Natural killer cell (primary cell): ENCODE results near the gene DRD2. TPM values are rescaled to one million over a fixed set of nuclear protein-coding genes. Genes with fewer than 3 reads are reported as not detected.

Experiments
- ATAC-seq, 3 donors: fragments of 150-1000 bp in 2 of 3; fragments of 200-7000 bp in 1 of 3; cut with Tn5 transposase; 1 replicate in 1 of 3; 2 replicates in 2 of 3; pipeline ENCODE4 v1.10.0; 2021; ENCODE audit warnings: mild to moderate bottlenecking in 2 of 3, moderate library complexity in 2 of 3
- DNase-seq, 2 donors: peaks; one replicate each; pipeline versions ENCODE4 v3.0.0 to v3.0.0-alpha.2; 2013 to 2021; ENCODE audit warnings: mixed read lengths in 1 of 2
- H3K27ac ChIP-seq: one replicate; pipeline ENCODE4 v1.5.1; 2013; ENCODE audit warnings: mild to moderate bottlenecking, low read length
- H3K27me3 ChIP-seq: one replicate; pipeline ENCODE4 v1.6.1; 2013; ENCODE audit warnings: low read length; ENCODE audit not compliant: control insufficient read depth, insufficient read depth
- H3K36me3 ChIP-seq: one replicate; pipeline ENCODE4 v1.6.1; 2013; ENCODE audit warnings: low read length; ENCODE audit not compliant: control insufficient read depth, insufficient read depth
- H3K4me1 ChIP-seq: one replicate; pipeline ENCODE4 v1.6.1; 2013; ENCODE audit warnings: low read length; ENCODE audit not compliant: control insufficient read depth, insufficient read depth
- H3K4me3 ChIP-seq: one replicate; pipeline ENCODE4 v1.5.1; 2013; ENCODE audit warnings: low read length
- H3K9me3 ChIP-seq: one replicate; pipeline ENCODE4 v1.6.1; 2013; ENCODE audit warnings: low read length; ENCODE audit not compliant: control insufficient read depth, insufficient read depth
- H3K27ac Mint-ChIP-seq, 2 donors: one replicate each; pipeline ENCODE4 v1.8.0; 2022; ENCODE audit warnings: mild to moderate bottlenecking in 2 of 2, mixed read lengths in 2 of 2, moderate library complexity in 1 of 2
- H3K27me3 Mint-ChIP-seq, 2 donors: one replicate each; pipeline ENCODE4 v1.8.0; 2022; ENCODE audit warnings: low read depth in 2 of 2, mixed read lengths in 2 of 2
- H3K36me3 Mint-ChIP-seq: one replicate; pipeline ENCODE4 v1.8.0; 2022; ENCODE audit warnings: mixed read lengths
- H3K4me1 Mint-ChIP-seq, 2 donors: one replicate each; pipeline ENCODE4 v1.8.0; 2022; ENCODE audit warnings: mixed read lengths in 2 of 2
- H3K4me3 Mint-ChIP-seq: one replicate; pipeline ENCODE4 v1.8.0; 2022; ENCODE audit warnings: mild to moderate bottlenecking, moderate library complexity, mixed read lengths
- H3K9me3 Mint-ChIP-seq, 2 donors: one replicate each; pipeline ENCODE4 v1.8.0; 2022; ENCODE audit warnings: mixed read lengths in 2 of 2
- WGBS: methylation state at CpG from one replicate; pipeline ENCODE4 v1.1.7; 2013; ENCODE audit warnings: missing lambda C conversion rate; ENCODE audit not compliant: insufficient coverage; 5-methylcytosine and 5-hydroxymethylcytosine counted together
- intact Hi-C: fragments of 100-400 bp; cut with micrococcal nuclease; formaldehyde crosslinking; loops from one replicate; pipeline ENCODE4 v1.14.2; 2022
- total RNA-seq, 4 donors: library from RNA; stranded (reverse); fragments of 120-200 nt in 1 of 4; gene quantifications; one replicate each; pipeline versions ENCODE4 v1.2.3 to v1.2.4, GENCODE V29; 2013 to 2022
- TF ChIP-seq, protein P1 (sequence below): fragments of 200-600 bp; IDR thresholded peaks from one replicate; pipeline ENCODE4 v1.8.0; 2022; ENCODE audit warnings: antibody characterized with exemption

The DRD2 gene
- total RNA-seq, 3 donors from 2014 or later (not counting 1 experiment from before 2014, with no cell fraction given), result not detected

GRCh38 chr11:113481672-113482071, 6.5 kb upstream of the DRD2 start:
- no peak overlapping the region for H3K4me3 ChIP-seq
- no peaks in the 10 kb centered on the region for H3K4me1 ChIP-seq
- no peaks in the 10 kb centered on the region for H3K36me3 ChIP-seq
- TF ChIP-seq, protein P1, sequence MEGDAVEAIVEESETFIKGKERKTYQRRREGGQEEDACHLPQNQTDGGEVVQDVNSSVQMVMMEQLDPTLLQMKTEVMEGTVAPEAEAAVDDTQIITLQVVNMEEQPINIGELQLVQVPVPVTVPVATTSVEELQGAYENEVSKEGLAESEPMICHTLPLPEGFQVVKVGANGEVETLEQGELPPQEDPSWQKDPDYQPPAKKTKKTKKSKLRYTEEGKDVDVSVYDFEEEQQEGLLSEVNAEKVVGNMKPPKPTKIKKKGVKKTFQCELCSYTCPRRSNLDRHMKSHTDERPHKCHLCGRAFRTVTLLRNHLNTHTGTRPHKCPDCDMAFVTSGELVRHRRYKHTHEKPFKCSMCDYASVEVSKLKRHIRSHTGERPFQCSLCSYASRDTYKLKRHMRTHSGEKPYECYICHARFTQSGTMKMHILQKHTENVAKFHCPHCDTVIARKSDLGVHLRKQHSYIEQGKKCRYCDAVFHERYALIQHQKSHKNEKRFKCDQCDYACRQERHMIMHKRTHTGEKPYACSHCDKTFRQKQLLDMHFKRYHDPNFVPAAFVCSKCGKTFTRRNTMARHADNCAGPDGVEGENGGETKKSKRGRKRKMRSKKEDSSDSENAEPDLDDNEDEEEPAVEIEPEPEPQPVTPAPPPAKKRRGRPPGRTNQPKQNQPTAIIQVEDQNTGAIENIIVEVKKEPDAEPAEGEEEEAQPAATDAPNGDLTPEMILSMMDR, result no peak
- no peak for DNase-seq
- Mint-ChIP-seq H3K27me3 (peaks cover 39 to 66% of the 10 kb centered on the region in 2 donors), H3K4me1 (no peaks in the 10 kb centered on the region), H3K27ac (no peak overlapping the region), H3K36me3 (no peaks in the 10 kb centered on the region), H3K4me3 (no peak overlapping the region), H3K9me3 (no peaks in the 10 kb centered on the region)
- H3K9me3 ChIP-seq, result no peaks in the 10 kb centered on the region
- 86% methylated on average over 3 of the region's 3 CpGs for WGBS
- no peak overlapping the region for H3K27ac ChIP-seq
- peaks cover 3% of the 10 kb centered on the region for H3K27me3 ChIP-seq
- intact Hi-C loops, result no loop called here
- ATAC-seq, result no peak

DNA sequence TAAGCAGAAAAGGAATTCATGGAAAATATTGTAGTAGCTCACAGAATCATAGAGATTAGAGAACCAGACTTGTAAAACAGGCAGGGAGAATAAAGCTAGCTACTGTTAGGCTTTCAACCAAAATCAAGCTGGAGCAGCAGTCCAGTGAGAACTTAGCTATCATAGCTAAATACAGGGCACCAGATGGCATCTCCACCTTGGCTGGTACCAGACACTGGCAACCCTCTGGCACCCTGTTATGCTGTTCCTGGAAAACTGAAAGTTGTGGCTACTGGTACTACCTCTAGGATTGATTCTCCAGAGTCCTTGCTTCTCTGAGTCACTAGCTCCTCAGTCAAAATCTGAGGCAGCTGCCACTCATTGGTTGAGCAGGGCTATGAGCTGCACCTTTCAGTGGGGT, 6.0 kb upstream of the DRD2 start:
- no peaks in the 10 kb centered on the region for H3K4me1 ChIP-seq

GRCh38 chr11:113477321-113477720, 2.1 kb upstream of the DRD2 start:
- intact Hi-C loops, result no loop called here
- 16% methylated on average over 7 of the region's 8 CpGs for WGBS
- Mint-ChIP-seq H3K4me1 (no peaks in the 10 kb centered on the region), H3K27me3 (peaks cover 47 to 74% of the 10 kb centered on the region in 2 donors), H3K4me3 (no peak overlapping the region), H3K36me3 (peaks cover 7% of the 10 kb centered on the region), H3K27ac (no peak overlapping the region), H3K9me3 (peaks cover 0 to 2% of the 10 kb centered on the region in 2 donors)
- ATAC-seq (no peak), DNase-seq (no peak)
- Histone ChIP-seq H3K36me3 (no peaks in the 10 kb centered on the region), H3K4me3 (no peak overlapping the region), H3K9me3 (no peaks in the 10 kb centered on the region), H3K27ac (no peak overlapping the region), H3K4me1 (no peaks in the 10 kb centered on the region), H3K27me3 (peaks cover 17% of the 10 kb centered on the region)
- TF ChIP-seq, protein P1, result no peak

More for the DNA sequence above, 6.0 kb upstream of the DRD2 start:
- peaks cover 42 to 70% of the 10 kb centered on the region in 2 donors for H3K27me3 Mint-ChIP-seq
- ATAC-seq, result no peak
- no peak overlapping the region for H3K4me3 Mint-ChIP-seq
- no peak for DNase-seq
- H3K27ac Mint-ChIP-seq, result no peak overlapping the region
- TF ChIP-seq, protein P1, result no peak
- no peaks in the 10 kb centered on the region for H3K36me3 Mint-ChIP-seq
- intact Hi-C loops, result no loop called here
- peaks cover 7% of the 10 kb centered on the region for H3K27me3 ChIP-seq
- no peaks in the 10 kb centered on the region for H3K9me3 Mint-ChIP-seq
- no peak overlapping the region for H3K4me3 ChIP-seq
- no peaks in the 10 kb centered on the region for H3K4me1 Mint-ChIP-seq
- no peaks in the 10 kb centered on the region for H3K36me3 ChIP-seq
- H3K9me3 ChIP-seq, result no peaks in the 10 kb centered on the region
- H3K27ac ChIP-seq, result no peak overlapping the region

DNA sequence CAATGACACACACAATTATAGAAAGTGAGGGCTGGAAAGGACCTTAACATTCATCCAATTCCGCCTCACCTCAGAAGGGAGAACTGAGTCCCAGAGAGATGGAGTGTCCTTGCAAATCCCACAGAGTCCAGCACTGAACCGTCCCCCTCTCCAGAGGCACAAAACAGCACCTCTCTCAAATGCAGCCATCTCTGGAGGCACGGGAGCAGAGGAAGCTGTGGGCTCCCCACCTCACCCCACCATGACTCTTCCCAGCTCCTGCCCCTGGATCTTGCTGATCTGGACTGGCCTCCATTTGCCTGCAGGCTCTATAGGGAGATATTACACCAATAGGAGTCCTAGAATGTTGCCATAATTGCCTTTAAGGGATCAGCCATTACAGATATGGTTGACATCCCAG, 1.4 kb upstream of the DRD2 start:
- H3K9me3 Mint-ChIP-seq, result peaks cover 0 to 2% of the 10 kb centered on the region in 2 donors
- Histone ChIP-seq H3K27ac (no peak overlapping the region), H3K27me3 (peaks cover 17% of the 10 kb centered on the region), H3K36me3 (no peaks in the 10 kb centered on the region), H3K9me3 (no peaks in the 10 kb centered on the region), H3K4me3 (no peak overlapping the region), H3K4me1 (no peaks in the 10 kb centered on the region)
- peaks cover 47 to 74% of the 10 kb centered on the region in 2 donors for H3K27me3 Mint-ChIP-seq
- no peak overlapping the region for H3K4me3 Mint-ChIP-seq
- H3K27ac Mint-ChIP-seq, result no peak overlapping the region
- TF ChIP-seq, protein P1, result no peak
- 72% methylated on average over 3 of the region's 3 CpGs for WGBS
- H3K36me3 Mint-ChIP-seq, result peaks cover 8% of the 10 kb centered on the region
- ATAC-seq, result no peak
- intact Hi-C loops, result no loop called here
- no peak for DNase-seq
- no peaks in the 10 kb centered on the region for H3K4me1 Mint-ChIP-seq
